Thyroid gland (tissue), 4 donors: ENCODE results near the gene AGBL5.

ENCODE experiments used
- CTCF ChIP-seq, 6 experiments: fragments of 200-600 bp in 3 of 6; fragments of 450-650 bp in 3 of 6; sonication (generic) in 3 of 6; IDR thresholded peaks; one replicate each; pipeline ENCODE4 v1.5.1; 2016 to 2019; ENCODE audit warnings: antibody characterized with exemption in 6 of 6, mild to moderate bottlenecking in 2 of 6, inconsistent platforms in 1 of 6, moderate library complexity in 1 of 6
- POLR2A ChIP-seq, 2 donors: fragments of 450-650 bp; IDR thresholded peaks; one replicate each; pipeline ENCODE4 v1.6.1; 2017; ENCODE audit warnings: antibody characterized with exemption in 2 of 2, mild to moderate bottlenecking in 2 of 2, moderate library complexity in 1 of 2

GRCh38 chr2:27060323-27060722 is 8.9 kb downstream of the AGBL5 start:
- TF ChIP-seq CTCF (IDR thresholded peaks at IDR 0.05) (no peak), POLR2A (IDR thresholded peaks at IDR 0.05) (no peak)
